Left hindlimb (tissue), 1 donor: Measurements from ENCODE around the gene DLX2.
"Not testable (repeated sequence)": the region's sequence is repeated elsewhere in the genome, so short reads cannot be mapped to it uniquely, and the experiment has no call there.

ENCODE experiments used
- DNase-seq: peaks from one replicate; pipeline ENCODE4 v3.0.0-alpha.2; 2018

Gene DLX2

GRCh38 chr2:172081221-172082022, 21.3 kb downstream of the DLX2 start:
- DNase-seq = no peak

DNA sequence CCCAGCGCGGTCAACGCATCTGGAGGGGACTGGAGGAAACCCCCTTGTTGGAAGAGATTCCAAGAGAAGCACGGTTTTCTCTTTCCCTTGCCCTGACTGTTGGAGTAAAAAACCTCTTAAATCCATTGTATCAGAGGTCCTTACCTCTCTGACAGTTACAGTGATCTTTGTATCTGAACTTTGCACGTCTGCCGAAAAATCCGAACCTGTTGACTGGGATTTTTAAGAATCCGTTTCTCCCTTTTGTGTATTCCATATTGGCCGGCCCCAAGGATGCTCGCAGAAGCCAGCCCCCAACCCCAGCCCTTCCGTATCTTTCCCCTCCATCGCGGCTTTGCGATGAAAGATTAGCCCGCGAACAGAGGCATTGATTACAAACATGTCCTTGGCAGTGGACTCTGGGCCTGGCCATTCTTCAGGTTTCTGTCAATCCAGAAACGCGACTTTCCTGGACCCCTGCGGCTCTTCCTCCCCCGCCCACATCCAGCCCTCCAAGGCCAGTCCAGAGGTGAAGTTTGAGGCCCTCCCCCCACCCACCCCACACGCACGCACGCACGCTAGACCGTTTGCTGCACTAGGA, 22.0 kb downstream of the DLX2 start:
- DNase-seq = no peak

DNA sequence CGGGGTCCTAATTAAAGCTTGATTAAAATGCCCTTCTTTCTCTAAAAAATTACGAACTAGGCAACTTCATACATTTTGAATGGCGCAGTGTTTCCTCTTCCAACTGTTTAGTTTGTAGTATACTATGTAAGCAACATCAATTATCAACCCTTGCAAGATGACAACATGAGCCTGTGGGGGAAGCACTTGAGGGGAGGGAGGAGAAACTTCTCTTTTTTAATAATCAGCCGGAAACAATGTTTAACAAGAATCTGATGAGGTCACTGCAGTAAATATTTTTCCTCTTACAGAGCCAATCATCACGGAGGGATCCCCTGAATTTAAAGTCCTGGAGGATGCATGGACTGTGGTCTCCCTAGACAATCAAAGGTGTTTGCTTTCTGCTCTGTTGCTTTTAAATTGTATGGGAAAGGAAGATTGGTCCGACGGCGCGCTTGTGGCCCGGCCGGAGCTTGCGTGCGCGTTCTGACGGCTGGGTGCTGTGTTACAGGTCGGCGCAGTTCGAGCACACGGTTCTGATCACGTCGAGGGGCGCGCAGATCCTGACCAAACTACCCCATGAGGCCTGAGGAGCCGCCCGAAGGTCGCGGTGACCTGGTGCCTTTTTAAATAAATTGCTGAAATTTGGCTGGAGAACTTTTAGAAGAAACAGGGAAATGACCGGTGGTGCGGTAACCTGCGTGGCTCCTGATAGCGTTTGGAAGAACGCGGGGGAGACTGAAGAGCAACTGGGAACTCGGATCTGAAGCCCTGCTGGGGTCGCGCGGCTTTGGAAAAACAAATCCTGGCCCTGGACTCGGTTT, 22.7 kb downstream of the DLX2 start:
- no peak for DNase-seq

GRCh38 chr2:172079416-172079815, 23.3 kb downstream of the DLX2 start:
- DNase-seq = no peak

- no peak for DNase-seq
Measured at GRCh38 chr2:172074254-172074653, 28.4 kb downstream of the DLX2 start.

- DNase-seq = no peak
Measured at GRCh38 chr2:172073518-172073917, 29.2 kb downstream of the DLX2 start.

DNA sequence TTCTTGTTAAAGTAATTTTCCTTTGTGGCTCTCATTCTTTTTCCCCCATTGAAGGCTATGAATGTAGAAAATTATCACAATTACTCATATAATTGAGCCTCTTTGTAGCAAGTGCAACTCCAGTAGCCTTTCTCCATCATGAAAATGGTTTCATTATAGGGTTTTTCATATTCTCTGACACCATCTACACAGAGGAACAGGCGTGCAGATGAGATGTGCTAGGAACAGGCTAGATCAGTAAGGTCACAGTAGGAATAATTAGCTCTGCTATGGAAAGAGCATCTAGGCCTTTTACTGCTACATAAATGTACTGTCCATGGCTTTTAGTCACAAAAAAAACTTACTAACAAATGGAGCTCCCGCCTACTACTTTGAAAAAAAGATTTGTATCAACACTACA, 30.0 kb downstream of the DLX2 start:
- no peak for DNase-seq

- no peak for DNase-seq
Measured at GRCh38 chr2:172072303-172072702, 30.4 kb downstream of the DLX2 start.

- no peak for DNase-seq
Measured at GRCh38 chr2:172070936-172071335, 31.8 kb downstream of the DLX2 start.

- not testable (repeated sequence) for DNase-seq
Measured at GRCh38 chr2:172067905-172068304, 34.8 kb downstream of the DLX2 start.

GRCh38 chr2:172066394-172066886, 36.3 kb downstream of the DLX2 start:
- DNase-seq = no peak

GRCh38 chr2:172065111-172065510, 37.6 kb downstream of the DLX2 start:
- no peak for DNase-seq

- DNase-seq = no peak
Measured at GRCh38 chr2:172063446-172063845, 39.3 kb downstream of the DLX2 start.

DNA sequence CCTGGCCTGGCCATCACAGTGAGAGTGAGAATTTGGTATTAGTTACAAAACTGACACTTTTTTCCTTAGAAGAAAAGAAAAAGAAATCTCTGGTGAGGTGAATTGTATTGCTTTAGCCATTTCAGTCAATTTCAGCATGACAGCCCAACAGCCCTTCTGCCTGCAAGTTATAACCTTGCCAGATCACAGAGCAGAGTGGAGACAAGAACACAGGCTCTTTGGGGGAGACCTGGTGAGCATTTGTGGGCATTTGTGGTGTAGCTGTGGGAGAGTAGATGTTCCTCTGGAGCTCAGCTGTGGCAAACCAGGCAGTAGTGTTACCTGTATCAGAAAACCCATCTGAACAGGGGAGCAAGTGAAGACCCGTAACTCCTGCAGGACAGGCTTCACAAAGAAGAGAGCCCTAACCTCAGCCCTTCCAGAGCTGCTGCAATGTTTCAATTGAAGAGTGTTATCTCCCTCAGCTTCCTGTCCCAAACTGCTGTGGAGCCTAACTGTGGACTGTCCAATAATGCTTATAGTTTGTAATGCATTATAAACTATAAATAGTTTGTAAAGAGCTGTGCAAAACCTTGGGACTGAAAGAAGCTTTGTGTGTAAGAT, 40.2 kb downstream of the DLX2 start:
- DNase-seq = no peak

GRCh38 chr2:172060118-172060517, 42.6 kb downstream of the DLX2 start:
- not testable (repeated sequence) for DNase-seq

DNA sequence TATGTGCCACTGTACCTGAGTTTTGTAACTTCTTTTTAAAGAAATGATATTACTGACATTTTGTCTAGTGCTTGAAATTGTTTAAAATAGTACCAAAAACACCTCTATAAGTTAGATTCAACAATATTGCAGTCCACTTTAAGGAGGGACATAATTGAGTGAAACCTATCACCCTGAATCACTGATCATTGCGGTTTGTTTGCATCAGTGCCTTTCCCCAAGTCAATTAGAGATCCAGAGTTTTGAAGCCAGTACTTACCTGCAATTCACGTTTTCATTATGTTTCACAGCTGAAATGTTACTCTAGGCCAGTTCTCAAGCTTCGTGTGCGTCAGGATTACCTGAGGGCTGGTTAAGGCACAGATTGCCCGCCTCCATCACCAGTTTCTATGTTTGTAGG, 44.0 kb downstream of the DLX2 start:
- DNase-seq = no peak

DNA sequence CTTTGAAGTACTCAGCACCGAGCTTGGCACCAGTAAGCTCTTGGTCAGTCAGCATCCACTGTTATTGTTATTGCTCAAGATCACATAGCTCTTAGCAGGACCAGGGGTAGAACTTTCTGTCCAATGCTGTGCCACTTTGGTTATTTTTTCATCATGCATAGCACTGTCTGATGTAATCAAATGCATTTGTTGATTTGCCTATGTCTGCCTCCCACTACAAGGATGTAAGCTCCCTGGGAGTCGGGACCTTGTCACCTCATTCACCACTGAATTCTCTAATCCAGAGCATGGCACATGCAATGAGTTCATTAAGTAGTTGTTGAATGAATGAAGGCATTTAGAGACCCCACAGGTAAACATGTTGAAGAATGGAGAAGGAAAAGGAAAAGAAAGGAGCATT, 46.4 kb downstream of the DLX2 start:
- DNase-seq = no peak

GRCh38 chr2:172053486-172053885, 49.2 kb downstream of the DLX2 start:
- no peak for DNase-seq

GRCh38 chr2:172052000-172052983, 50.4 kb downstream of the DLX2 start:
- DNase-seq = peak; percentile 45

DNA sequence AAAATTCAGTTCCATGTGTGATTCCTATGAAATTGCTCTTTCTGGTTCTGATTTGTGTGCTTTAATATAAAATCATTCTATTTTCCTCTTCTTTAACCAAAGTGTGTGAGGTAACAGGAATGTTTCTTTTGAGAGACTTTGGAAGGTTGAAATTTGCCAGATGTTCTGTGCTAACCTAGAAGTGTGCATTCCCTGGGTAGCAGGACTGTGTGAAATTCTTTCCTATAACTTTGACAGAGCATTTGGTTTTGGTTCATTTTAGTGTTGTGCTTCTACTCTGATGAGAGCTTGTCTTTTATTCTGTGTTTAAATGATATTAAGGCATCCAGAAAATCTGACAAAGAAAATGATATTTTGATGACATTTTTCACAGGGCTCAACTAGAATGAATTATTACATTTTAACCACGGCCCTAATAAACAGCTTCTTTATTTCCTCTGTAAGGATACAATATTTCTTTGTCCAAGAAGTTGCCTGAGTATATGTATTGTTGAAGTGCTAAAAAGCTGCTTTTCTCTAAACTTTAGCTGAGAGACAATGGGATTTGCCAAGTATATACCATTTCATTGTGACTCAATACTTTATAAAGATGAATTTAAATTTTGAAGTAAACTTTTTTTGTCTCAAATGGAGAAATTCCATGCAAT, 52.1 kb downstream of the DLX2 start:
- no peak for DNase-seq

GRCh38 chr2:172049567-172050120, 53.1 kb downstream of the DLX2 start:
- DNase-seq = no peak
